Astrocyte (in vitro differentiated cells and primary cell): ENCODE data around the gene ATG14. TPM values are rescaled to one million over a fixed set of nuclear protein-coding genes. Genes with fewer than 3 reads are reported as not detected.
A peak's percentile ranks its signal among the peaks of the same experiment; 100 is the strongest.

Experiments
- DNase-seq: peaks from one replicate; pipeline ENCODE4 v3.0.0-alpha.2; 2010; ENCODE audit warnings: low read depth
- FAIRE-seq: peaks from 2 replicates; lab custom pipeline; 2011; peaks lifted over from hg19 to GRCh38; lab: Jason Lieb, UNC
- H2AFZ ChIP-seq: 2 replicates; pipeline ENCODE4 v1.6.0; 2012; ENCODE audit warnings: low read depth, low read length, inconsistent platforms
- H3K27ac ChIP-seq: 2 replicates; pipeline ENCODE4 v1.5.1; 2011; ENCODE audit warnings: low read depth, low read length, inconsistent platforms
- H3K27me3 ChIP-seq: 2 replicates; pipeline ENCODE4 v1.6.0; 2011; ENCODE audit warnings: low read length, inconsistent platforms; ENCODE audit not compliant: insufficient read depth
- H3K36me3 ChIP-seq: 2 replicates; pipeline ENCODE4 v1.5.1; 2011; ENCODE audit warnings: low read length, inconsistent platforms; ENCODE audit not compliant: insufficient read depth
- H3K4me1 ChIP-seq: 2 replicates; pipeline ENCODE4 v1.5.1; 2011; ENCODE audit warnings: low read length, inconsistent platforms; ENCODE audit not compliant: insufficient read depth
- H3K4me2 ChIP-seq: 2 replicates; pipeline ENCODE4 v1.6.0; 2012; ENCODE audit warnings: low read length, inconsistent platforms
- H3K4me3 ChIP-seq: 2 replicates; pipeline ENCODE4 v1.5.1; 2011; ENCODE audit warnings: low read depth, mild to moderate bottlenecking, low read length, inconsistent platforms; ENCODE audit not compliant: insufficient read depth
- H3K79me2 ChIP-seq: 2 replicates; pipeline ENCODE4 v1.6.0; 2012; ENCODE audit warnings: mild to moderate bottlenecking, low read length, inconsistent platforms; ENCODE audit not compliant: insufficient read depth
- H3K9ac ChIP-seq: 2 replicates; pipeline ENCODE4 v1.6.0; 2012; ENCODE audit warnings: mild to moderate bottlenecking, low read length, inconsistent platforms
- H3K9me3 ChIP-seq: 2 replicates; pipeline ENCODE4 v1.5.1; 2012; ENCODE audit warnings: low read depth, mild to moderate bottlenecking, low read length, inconsistent platforms; ENCODE audit not compliant: insufficient read depth
- H4K20me1 ChIP-seq: 2 replicates; pipeline ENCODE4 v1.6.0; 2012; ENCODE audit warnings: low read length, inconsistent platforms; ENCODE audit not compliant: insufficient read depth
- H3K27ac Mint-ChIP-seq: one replicate; pipeline ENCODE4 v1.8.0; 2021; ENCODE audit warnings: mild to moderate bottlenecking, mixed read lengths; ENCODE audit not compliant: unreplicated experiment
- H3K27me3 Mint-ChIP-seq: one replicate; pipeline ENCODE4 v1.8.0; 2021; ENCODE audit warnings: low read depth, mixed read lengths; ENCODE audit not compliant: unreplicated experiment
- H3K36me3 Mint-ChIP-seq: one replicate; pipeline ENCODE4 v1.8.0; 2021; ENCODE audit warnings: low read depth, mixed read lengths; ENCODE audit not compliant: unreplicated experiment
- H3K4me1 Mint-ChIP-seq: one replicate; pipeline ENCODE4 v1.8.0; 2021; ENCODE audit warnings: low read depth, mixed read lengths; ENCODE audit not compliant: unreplicated experiment
- H3K4me3 Mint-ChIP-seq: one replicate; pipeline ENCODE4 v1.8.0; 2021; ENCODE audit warnings: mild to moderate bottlenecking, moderate library complexity, mixed read lengths; ENCODE audit not compliant: unreplicated experiment
- H3K9me3 Mint-ChIP-seq: one replicate; pipeline ENCODE4 v1.8.0; 2021; ENCODE audit warnings: mild to moderate bottlenecking, mixed read lengths; ENCODE audit not compliant: unreplicated experiment
- EZH2 ChIP-seq: IDR thresholded peaks from 2 replicates; pipeline ENCODE4 v1.6.1; 2012; ENCODE audit warnings: mild to moderate bottlenecking, low read length, inconsistent platforms; ENCODE audit not compliant: insufficient read depth
- total RNA-seq: library from RNA; stranded (reverse); gene quantifications from 2 replicates; pipeline ENCODE4 v1.2.1, GENCODE V29; 2021
- TF ChIP-seq, protein P1 (sequence below): IDR thresholded peaks from 2 replicates; pipeline ENCODE4 v1.5.1; 2011; ENCODE audit warnings: low read depth, mild to moderate bottlenecking, inconsistent platforms, low read length, moderate library complexity; ENCODE audit not compliant: insufficient read depth

ATG14 gene
- total RNA-seq, 1 donor from 2014 or later, result 11.5 TPM

DNA sequence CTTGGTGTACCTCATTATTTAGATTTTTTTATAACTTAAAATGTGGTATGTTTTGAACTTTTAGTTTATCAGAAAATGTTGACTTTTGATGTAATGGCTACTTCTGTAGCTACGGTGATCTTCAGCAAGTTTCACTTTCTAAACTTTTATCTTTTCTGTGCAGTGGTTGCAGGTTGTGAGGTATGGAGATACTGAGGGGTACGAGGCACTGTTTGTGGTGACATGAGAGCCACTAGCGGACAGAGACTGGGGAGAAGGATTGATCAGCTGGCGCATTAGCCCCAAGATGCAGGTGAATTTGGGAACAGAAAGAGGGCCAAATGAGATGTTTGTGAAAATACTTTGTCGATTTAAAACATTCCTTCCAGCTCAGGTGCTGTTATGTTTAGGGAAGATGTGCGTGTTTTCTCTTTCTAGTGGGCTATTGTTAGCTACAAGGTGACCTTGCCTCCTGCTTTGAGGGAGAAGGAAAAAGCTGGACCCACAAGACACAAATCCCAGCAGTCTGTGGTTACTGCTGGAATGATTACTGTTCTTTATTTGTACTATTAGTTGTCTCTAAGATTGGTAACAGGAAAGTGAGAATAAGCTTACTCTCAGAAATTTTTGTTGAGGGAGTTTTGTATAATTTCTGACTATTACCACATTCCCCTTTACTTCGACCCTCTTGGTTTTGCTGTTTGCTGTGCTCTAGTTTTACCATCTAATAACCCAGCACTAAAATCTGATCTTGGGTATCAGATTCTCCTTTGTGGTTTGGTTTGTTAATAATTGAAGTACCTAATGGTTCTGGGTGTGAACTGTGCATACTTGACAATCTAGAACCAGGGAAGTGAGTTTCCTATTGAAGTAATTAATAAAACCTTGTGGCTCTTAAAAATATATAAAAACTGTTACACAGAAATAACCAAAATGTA is 78.7 kb downstream of the ATG14 start:
- TF ChIP-seq, protein P1, sequence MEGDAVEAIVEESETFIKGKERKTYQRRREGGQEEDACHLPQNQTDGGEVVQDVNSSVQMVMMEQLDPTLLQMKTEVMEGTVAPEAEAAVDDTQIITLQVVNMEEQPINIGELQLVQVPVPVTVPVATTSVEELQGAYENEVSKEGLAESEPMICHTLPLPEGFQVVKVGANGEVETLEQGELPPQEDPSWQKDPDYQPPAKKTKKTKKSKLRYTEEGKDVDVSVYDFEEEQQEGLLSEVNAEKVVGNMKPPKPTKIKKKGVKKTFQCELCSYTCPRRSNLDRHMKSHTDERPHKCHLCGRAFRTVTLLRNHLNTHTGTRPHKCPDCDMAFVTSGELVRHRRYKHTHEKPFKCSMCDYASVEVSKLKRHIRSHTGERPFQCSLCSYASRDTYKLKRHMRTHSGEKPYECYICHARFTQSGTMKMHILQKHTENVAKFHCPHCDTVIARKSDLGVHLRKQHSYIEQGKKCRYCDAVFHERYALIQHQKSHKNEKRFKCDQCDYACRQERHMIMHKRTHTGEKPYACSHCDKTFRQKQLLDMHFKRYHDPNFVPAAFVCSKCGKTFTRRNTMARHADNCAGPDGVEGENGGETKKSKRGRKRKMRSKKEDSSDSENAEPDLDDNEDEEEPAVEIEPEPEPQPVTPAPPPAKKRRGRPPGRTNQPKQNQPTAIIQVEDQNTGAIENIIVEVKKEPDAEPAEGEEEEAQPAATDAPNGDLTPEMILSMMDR, result no peak
- no peak for TF ChIP-seq EZH2
- Histone ChIP-seq H3K9ac (no peak overlapping the region), H3K4me1 (peaks cover 8% of the 10 kb centered on the region), H3K79me2 (peaks cover 67% of the 10 kb centered on the region), H4K20me1 (peaks cover 70% of the 10 kb centered on the region), H2AFZ (no peak overlapping the region), H3K36me3 (no peaks in the 10 kb centered on the region), H3K4me2 (peak overlapping the region; percentile 1), H3K9me3 (no peaks in the 10 kb centered on the region), H3K4me3 (no peak overlapping the region), H3K27ac (no peak overlapping the region), H3K27me3 (no peaks in the 10 kb centered on the region)
- DNase-seq (peak; percentile 16), FAIRE-seq (no peak)
- Mint-ChIP-seq H3K9me3 (no peaks in the 10 kb centered on the region), H3K4me3 (peak overlapping the region; percentile 21), H3K27ac (peak overlapping the region; percentile 37), H3K4me1 (peaks cover 38% of the 10 kb centered on the region), H3K36me3 (no peaks in the 10 kb centered on the region), H3K27me3 (no peaks in the 10 kb centered on the region)

GRCh38 chr14:55329999-55330710 is 81.5 kb downstream of the ATG14 start:
- H3K9ac ChIP-seq, result no peak overlapping the region
- no peak for DNase-seq
- Mint-ChIP-seq H3K4me3 (no peak overlapping the region), H3K9me3 (no peaks in the 10 kb centered on the region), H3K36me3 (peaks cover 4% of the 10 kb centered on the region), H3K27me3 (no peaks in the 10 kb centered on the region), H3K4me1 (peaks cover 40% of the 10 kb centered on the region), H3K27ac (no peak overlapping the region)
- no peak overlapping the region for H3K27ac ChIP-seq
- H3K36me3 ChIP-seq, result no peaks in the 10 kb centered on the region
- H2AFZ ChIP-seq, result no peak overlapping the region
- H3K4me2 ChIP-seq, result no peak overlapping the region
- no peak overlapping the region for H3K4me3 ChIP-seq
- peaks cover 70% of the 10 kb centered on the region for H4K20me1 ChIP-seq
- FAIRE-seq, result no peak
- H3K9me3 ChIP-seq, result no peaks in the 10 kb centered on the region
- TF ChIP-seq EZH2, result no peak
- TF ChIP-seq, protein P1, result no peak
- peaks cover 8% of the 10 kb centered on the region for H3K4me1 ChIP-seq
- peaks cover 56% of the 10 kb centered on the region for H3K79me2 ChIP-seq
- no peaks in the 10 kb centered on the region for H3K27me3 ChIP-seq
